HCT116 (cell line): ENCODE results near the gene ZRANB1. TPM values are rescaled to one million over a fixed set of nuclear protein-coding genes. Genes with fewer than 3 reads are reported as not detected.

Experiments used
- ATAC-seq: fragments of 200-7000 bp; cut with Tn5 transposase; 2 replicates; pipeline ENCODE4 v1.9.1; 2020; ENCODE audit warnings: mild to moderate bottlenecking, moderate library complexity
- BruUV-seq: library from RNA; stranded (reverse); fragments of 400-500 nt; replicated peaks from 2 replicates; lab custom pipeline; 2021; lab: Mats Ljungman, UMichigan
- CTCF ChIA-PET: fragments of 300-600 bp; sonication (Branson Sonifier 250); formaldehyde crosslinking; loops from one replicate; lab custom pipeline; 2021; ENCODE audit warnings: antibody characterized with exemption; lab: Charles Lee
- POLR2A ChIA-PET: fragments of 300-600, 350-600 bp; sonication (Branson Sonifier 250); formaldehyde crosslinking; loops from one replicate; lab custom pipeline; 2021; ENCODE audit warnings: antibody characterized with exemption; lab: Charles Lee
- RAD21 ChIA-PET, 2 experiments: fragments of 300-600 bp; sonication (Branson Sonifier 250); formaldehyde crosslinking; loops; one replicate each; lab custom pipeline; 2023; ENCODE audit warnings: low total read pairs in 2 of 2; ENCODE audit not compliant: uncharacterized antibody in 2 of 2, unreplicated experiment in 2 of 2, low non-redundant PET in 1 of 2; lab: Charles Lee
- DNase-seq: peaks from one replicate; pipeline ENCODE4 v3.0.0-alpha.2; 2010; ENCODE audit warnings: low read depth, low spot score
- H2AFZ ChIP-seq: fragments of 200-600 bp; shearing (Covaris generic), sonication (generic); 2 replicates; pipeline ENCODE4 v1.6.1; 2017; ENCODE audit warnings: low read depth, mixed run types, mixed read lengths, antibody characterized with exemption, low read length; ENCODE audit not compliant: poor library complexity, severe bottlenecking
- H3K27ac ChIP-seq: 2 replicates; pipeline ENCODE4 v1.5.1; 2012; ENCODE audit warnings: low read depth, low read length
- H3K27me3 ChIP-seq: fragments of 200-600 bp; sonication (generic); 2 replicates; pipeline ENCODE4 v1.6.1; 2016; ENCODE audit warnings: mixed run types, low read length, mixed read lengths; ENCODE audit not compliant: insufficient read depth
- H3K36me3 ChIP-seq, 2 experiments: fragments of 200-500 bp in 1 of 2; fragments of 200-600 bp in 1 of 2; sonication (Bioruptor generic) in 1 of 2; sonication (generic) in 1 of 2; 2 replicates each; pipeline versions ENCODE4 v1.5.1 to v1.6.1; 2014 to 2016; ENCODE audit warnings: low read length in 2 of 2, inconsistent platforms in 1 of 2, mixed read lengths in 1 of 2, mixed run types in 1 of 2; ENCODE audit not compliant: insufficient read depth in 2 of 2, control insufficient read depth in 1 of 2
- H3K4me1 ChIP-seq, 2 experiments: fragments of 200-600 bp in 1 of 2; sonication (generic) in 1 of 2; 2 replicates each; pipeline versions ENCODE4 v1.5.1 to v1.6.1; 2012 to 2017; ENCODE audit warnings: low read length in 2 of 2, inconsistent platforms in 1 of 2, mild to moderate bottlenecking in 1 of 2, mixed read lengths in 1 of 2, mixed run types in 1 of 2, moderate library complexity in 1 of 2; ENCODE audit not compliant: insufficient read depth in 2 of 2, control insufficient read depth in 1 of 2
- H3K4me2 ChIP-seq: fragments of 200-600 bp; sonication (generic); 2 replicates; pipeline ENCODE4 v1.6.1; 2017; ENCODE audit warnings: mixed run types, low read length, mixed read lengths
- H3K4me3 ChIP-seq, 2 experiments: fragments of 200-600 bp in 1 of 2; sonication (generic) in 1 of 2; replicated peaks in 1 of 2; 2 replicates each; pipeline ENCODE4 v1.5.1; 2011 to 2016; ENCODE audit warnings: low read length in 2 of 2, control low read depth in 1 of 2, low read depth in 1 of 2, mild to moderate bottlenecking in 1 of 2, mixed read lengths in 1 of 2, mixed run types in 1 of 2
- H3K79me2 ChIP-seq: fragments of 200-600 bp; sonication (generic); 2 replicates; pipeline ENCODE4 v1.6.1; 2017; ENCODE audit warnings: mild to moderate bottlenecking, mixed run types, low read length, moderate library complexity, mixed read lengths; ENCODE audit not compliant: insufficient read depth
- H3K9ac ChIP-seq: fragments of 200-600 bp; sonication (generic); 2 replicates; pipeline ENCODE4 v1.6.1; 2016; ENCODE audit warnings: low read length, mixed read lengths
- H3K9me2 ChIP-seq: fragments of 200-600 bp; sonication (generic), shearing (Covaris generic); 2 replicates; pipeline ENCODE4 v1.6.1; 2017; ENCODE audit warnings: mixed run types, mild to moderate bottlenecking, moderate library complexity; ENCODE audit not compliant: insufficient read depth
- H3K9me3 ChIP-seq, 2 experiments: fragments of 200-500 bp in 1 of 2; fragments of 200-600 bp in 1 of 2; sonication (Bioruptor generic) in 1 of 2; sonication (generic) in 1 of 2; 2 replicates each; pipeline ENCODE4 v1.6.1; 2014 to 2017; ENCODE audit warnings: low read length in 2 of 2, mixed read lengths in 2 of 2, inconsistent platforms in 1 of 2, low read depth in 1 of 2, mild to moderate bottlenecking in 1 of 2, mixed run types in 1 of 2, moderate library complexity in 1 of 2; ENCODE audit not compliant: control insufficient read depth in 1 of 2, insufficient read depth in 1 of 2
- H4K20me1 ChIP-seq: fragments of 200-600 bp; sonication (generic), shearing (Covaris generic); 2 replicates; pipeline ENCODE4 v1.6.1; 2017; ENCODE audit warnings: mixed run types, mild to moderate bottlenecking, moderate library complexity; ENCODE audit not compliant: insufficient read depth
- ATF3 ChIP-seq: IDR thresholded peaks from 2 replicates; pipeline ENCODE4 v1.6.1; 2012
- MAX ChIP-seq: IDR thresholded peaks from 2 replicates; pipeline ENCODE4 v1.6.1; 2012
- POLR2AphosphoS5 ChIP-seq: IDR thresholded peaks from 2 replicates; pipeline ENCODE4 v1.6.1; 2011; ENCODE audit warnings: mild to moderate bottlenecking, low read depth, low read length, moderate library complexity
- SRF ChIP-seq: IDR thresholded peaks from 2 replicates; pipeline ENCODE4 v1.6.1; 2012; ENCODE audit warnings: low read depth
- TCF7L2 ChIP-seq: IDR thresholded peaks from 2 replicates; pipeline ENCODE4 v1.7.0; 2011; ENCODE audit warnings: borderline replicate concordance, inconsistent platforms; ENCODE audit not compliant: insufficient read depth, insufficient read length; ENCODE audit errors: extremely low read depth
- YY1 ChIP-seq: IDR thresholded peaks from 2 replicates; pipeline ENCODE4 v1.6.1; 2011; ENCODE audit warnings: low read length, low read depth, moderate library complexity, mild to moderate bottlenecking; ENCODE audit not compliant: insufficient replicate concordance; ENCODE audit errors: extremely low read depth
- ZBTB33 ChIP-seq: IDR thresholded peaks from 2 replicates; pipeline ENCODE4 v1.6.1; 2011; ENCODE audit warnings: mild to moderate bottlenecking, low read length, moderate library complexity; ENCODE audit not compliant: insufficient replicate concordance; ENCODE audit errors: extremely low read depth
- ZNF274 ChIP-seq: fragments of 200-500 bp; sonication (Bioruptor generic); IDR thresholded peaks from 2 replicates; pipeline ENCODE4 v1.6.1; 2014; ENCODE audit warnings: mild to moderate bottlenecking, low read depth, low read length, inconsistent platforms
- intact Hi-C: fragments of 100-400 bp; cut with micrococcal nuclease; formaldehyde crosslinking; loops from 2 replicates; pipeline ENCODE4 v1.10.0; 2022
- total RNA-seq: library from RNA; stranded (reverse); gene quantifications from one replicate; pipeline ENCODE4 v1.2.1, GENCODE V29; 2021; ENCODE audit not compliant: unreplicated experiment

ZRANB1 gene
- total RNA-seq, 1 experiment from 2014 or later: 23.9 TPM

GRCh38 chr10:125029584-125030242 lies 87.8 kb downstream of the ZRANB1 start (continued):
- TF ChIP-seq ZBTB33: no peak
- TF ChIP-seq SRF: no peak
- TF ChIP-seq POLR2AphosphoS5: no peak
- TF ChIP-seq ATF3: no peak
- no peak for TF ChIP-seq TCF7L2
- TF ChIP-seq, all 23 proteins: peak for 0

- peaks cover 0 to 4% of the 10 kb centered on the region in 2 experiments; a peak in 1 of 4 replicates for H3K36me3 ChIP-seq
- no peak overlapping the region for H3K4me3 ChIP-seq
- no peak overlapping the region for H2AFZ ChIP-seq
- H3K9ac ChIP-seq: no peak overlapping the region
- intact Hi-C loops: no loop called here
- ATAC-seq: no peak
- no peak for TF ChIP-seq MAX
- no peak for TF ChIP-seq ATF3
- TF ChIP-seq YY1: no peak
- TF ChIP-seq ZNF274: no peak
- BruUV-seq: no TSS peak
- ChIA-PET POLR2A (no interaction called here), RAD21 (no interaction called here), CTCF (no interaction called here)
- H3K9me2 ChIP-seq: no peaks in the 10 kb centered on the region
- no peaks in the 10 kb centered on the region for H3K27me3 ChIP-seq
- H3K9me3 ChIP-seq: no peaks in the 10 kb centered on the region
- no peaks in the 10 kb centered on the region for H4K20me1 ChIP-seq
- peaks cover 14 to 23% of the 10 kb centered on the region in 2 experiments for H3K4me1 ChIP-seq
- H3K27ac ChIP-seq: no peak overlapping the region
- no peak overlapping the region for H3K4me2 ChIP-seq
- H3K79me2 ChIP-seq: peaks cover 77% of the 10 kb centered on the region
- no peak for DNase-seq
These were observed 88.8 kb downstream of the ZRANB1 start for GRCh38 chr10:125030567-125031197.
